HG03196 (cell line): ENCODE results near the gene WNT7B.

ENCODE experiments used
- ATAC-seq: cut with Tn5 transposase; IDR thresholded peaks from one replicate; pipeline ENCODE4 v1.9.1; 2021; ENCODE audit not compliant: unreplicated experiment

The WNT7B gene

DNA sequence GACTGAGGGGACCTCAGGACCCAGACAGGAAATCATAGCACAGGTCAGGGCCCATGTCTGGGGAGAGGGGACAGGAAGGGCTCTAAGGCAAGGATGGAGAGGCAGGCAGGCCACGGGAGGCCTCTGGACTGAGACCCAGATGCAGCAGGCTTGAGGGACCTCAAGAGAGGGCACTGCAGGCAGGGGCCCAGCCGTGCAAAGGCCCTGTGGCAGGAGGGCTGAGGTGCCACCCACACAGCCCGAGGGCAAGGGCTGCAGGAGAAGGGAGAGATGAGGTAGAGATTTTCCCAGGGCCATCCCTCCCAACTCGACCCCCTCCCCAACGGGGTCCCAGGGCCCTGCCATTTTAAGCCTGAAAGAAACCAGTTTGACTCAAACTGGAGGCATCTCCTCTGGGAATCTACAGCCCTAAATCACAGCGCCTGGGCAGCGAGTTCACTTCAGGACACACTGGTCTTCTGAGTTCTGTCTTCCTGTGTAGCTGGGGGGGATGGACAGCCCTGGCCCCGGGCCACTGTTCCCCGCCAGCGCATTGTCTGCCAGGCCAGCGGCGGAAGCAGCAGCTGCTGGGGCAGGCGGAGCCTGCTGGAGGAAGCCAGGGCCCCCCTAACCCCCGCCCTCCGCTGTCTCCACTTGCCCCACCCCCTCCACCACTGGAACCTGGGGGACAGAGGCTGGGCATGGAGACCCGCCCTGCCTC is 20.3 kb upstream of the WNT7B start:
- ATAC-seq = no peak

GRCh38 chr22:45996241-45997076 is 19.5 kb upstream of the WNT7B start:
- no peak for ATAC-seq

- ATAC-seq = no peak
These were observed 18.6 kb upstream of the WNT7B start for GRCh38 chr22:45995405-45996101.

DNA sequence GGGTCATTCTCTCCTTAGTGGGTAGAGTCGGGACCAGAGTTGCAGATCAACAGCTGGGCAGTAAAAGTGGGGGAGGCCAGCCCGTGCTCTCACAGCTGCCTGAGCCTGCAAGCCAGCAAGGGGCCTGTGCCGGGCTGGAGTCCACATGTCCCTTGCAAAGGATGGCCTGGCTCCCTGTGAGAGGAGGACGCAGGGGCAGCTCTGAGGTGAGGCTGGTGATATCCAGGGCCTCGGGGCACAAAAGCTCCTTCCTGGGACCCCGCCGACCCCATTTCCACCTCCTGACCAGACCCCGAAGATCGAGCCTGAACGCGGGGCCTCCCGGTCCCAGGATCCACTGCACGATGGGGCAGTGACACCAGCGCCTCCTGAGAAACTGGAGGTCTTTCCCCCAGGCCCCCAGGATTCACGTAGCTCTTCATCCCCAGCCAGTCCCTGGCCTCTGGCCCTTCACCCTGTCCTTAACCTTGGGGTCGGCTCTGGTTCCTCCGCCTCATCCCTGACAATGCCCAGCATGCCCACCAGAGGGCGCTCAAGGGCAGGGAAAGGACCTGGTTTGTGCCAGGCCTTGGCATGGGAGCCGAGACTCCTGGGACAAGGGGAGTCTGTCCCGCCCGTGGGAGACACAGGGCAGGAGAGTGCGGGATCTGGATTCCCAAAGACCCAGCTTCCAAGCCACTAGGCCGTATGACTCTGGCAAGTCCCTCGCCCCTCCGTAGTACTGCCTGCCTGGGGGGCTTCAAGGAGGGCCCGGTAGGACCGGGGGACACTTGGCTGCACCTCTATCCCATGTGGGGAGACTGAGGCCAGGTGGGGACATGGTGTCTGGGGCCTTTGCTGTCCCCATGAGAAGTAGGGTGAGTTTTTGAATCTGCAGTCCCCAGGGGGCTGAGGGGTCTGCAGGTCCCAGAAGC is 17.8 kb upstream of the WNT7B start:
- no peak for ATAC-seq

DNA sequence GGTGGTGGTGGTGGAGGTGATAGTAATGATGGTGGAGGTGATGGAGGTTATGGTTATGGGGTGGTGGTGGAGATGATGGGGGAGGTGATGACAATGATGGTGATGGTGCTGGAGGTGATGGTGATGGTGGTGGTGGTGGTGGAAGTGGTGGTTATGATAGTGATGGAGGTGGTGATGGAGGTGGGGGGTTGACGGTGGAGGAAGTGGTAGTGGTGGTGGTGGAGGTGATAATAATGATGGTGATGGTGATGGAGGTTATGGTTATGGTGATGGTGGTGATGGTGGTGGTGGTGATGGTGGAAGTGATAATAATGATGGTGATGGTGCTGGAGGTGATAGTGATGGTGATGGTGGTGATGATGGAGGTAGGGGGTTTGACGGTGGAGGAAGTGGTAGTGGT is 16.9 kb upstream of the WNT7B start:
- ATAC-seq = no peak

- no peak for ATAC-seq
These were observed 16.3 kb upstream of the WNT7B start for GRCh38 chr22:45993143-45993692.

- ATAC-seq = no peak
These were observed 15.8 kb upstream of the WNT7B start for GRCh38 chr22:45992737-45993136.

GRCh38 chr22:45991098-45991497 is 14.1 kb upstream of the WNT7B start:
- no peak for ATAC-seq

DNA sequence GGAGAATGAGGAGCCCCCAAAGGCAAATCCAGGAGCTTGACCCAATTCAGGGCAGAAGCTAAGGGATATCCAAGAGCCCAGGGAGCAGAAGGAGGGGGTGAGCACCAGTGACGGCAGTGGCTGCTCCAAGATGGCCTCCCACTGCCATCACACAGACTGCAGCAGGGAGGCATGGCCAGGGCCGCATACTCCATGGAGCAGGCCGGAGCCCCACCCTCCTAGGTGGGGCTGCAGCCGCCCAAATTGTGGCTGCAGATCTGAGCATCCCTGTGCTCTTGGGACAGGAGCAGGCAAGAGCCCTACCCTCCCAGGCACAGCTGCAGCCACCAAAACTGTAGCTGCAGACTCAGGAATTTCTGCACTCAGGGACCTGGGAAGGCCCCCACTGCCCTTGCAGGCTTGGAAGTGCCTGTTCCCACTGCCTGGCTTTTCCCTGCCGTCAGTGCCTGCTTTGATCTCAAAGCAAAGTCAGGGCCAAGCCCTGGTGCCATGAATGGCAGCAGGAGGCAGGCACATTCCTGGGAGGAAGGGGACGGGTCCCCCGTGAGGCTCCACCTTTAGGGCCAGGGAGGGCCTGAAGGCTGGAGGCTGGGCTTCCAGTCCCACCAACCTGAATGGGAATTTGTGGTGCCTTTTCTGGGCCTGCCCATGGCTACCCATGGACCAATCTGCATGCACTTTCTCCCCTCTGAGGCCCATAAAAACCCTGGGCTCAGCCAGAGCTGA is 10.3 kb upstream of the WNT7B start:
- no peak for ATAC-seq

DNA sequence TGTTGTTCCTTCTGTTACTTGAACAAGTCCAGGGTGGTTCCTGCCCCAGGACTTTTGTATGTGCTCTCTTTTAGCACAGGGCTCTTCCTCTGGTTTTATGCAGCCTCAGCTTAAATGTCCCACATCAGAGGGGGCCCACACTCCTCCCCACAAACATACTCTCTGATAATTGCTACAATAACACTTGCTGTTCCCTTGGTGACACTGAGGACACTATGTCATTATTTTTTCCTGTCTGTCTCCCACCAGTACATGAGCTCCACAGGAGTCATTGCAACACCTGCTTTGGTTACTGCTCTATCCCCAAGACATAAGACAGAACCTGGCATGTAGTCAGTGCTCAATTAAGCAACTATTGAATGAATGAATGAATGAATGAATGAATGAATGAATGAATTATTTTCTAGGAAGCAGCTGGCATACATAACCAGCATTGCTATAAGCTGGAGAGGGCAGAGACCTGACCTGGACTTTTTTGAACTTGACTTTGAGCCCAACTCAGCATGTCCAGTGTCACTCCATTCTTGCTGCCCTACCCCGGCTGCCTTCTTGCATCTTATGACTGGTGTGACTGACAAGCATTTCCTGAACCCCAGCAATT is 7.5 kb upstream of the WNT7B start:
- no peak for ATAC-seq

GRCh38 chr22:45983797-45984196 is 6.8 kb upstream of the WNT7B start:
- no peak for ATAC-seq

DNA sequence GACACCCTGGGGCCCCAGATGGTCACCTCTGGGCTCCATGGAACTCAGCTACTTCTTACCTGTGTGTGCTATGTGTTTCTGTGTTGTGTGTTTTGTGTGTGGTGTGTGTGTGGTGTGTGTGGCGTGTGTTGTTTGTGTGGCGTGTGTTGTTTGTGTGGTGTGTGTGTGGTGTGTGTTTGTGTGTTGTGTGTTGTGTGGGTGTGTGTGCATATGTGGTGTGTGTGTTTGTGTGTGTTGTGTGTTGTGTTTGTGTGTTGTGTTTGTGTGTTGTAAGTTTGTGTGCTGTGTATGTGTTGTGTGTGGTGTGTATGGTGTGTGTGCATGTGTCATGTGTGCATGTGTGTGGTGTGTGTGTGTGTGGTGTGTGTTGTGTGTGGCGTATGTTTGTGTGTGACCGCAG is 3.8 kb upstream of the WNT7B start:
- ATAC-seq = no peak

GRCh38 chr22:45980268-45980570 is 3.3 kb upstream of the WNT7B start:
- no peak for ATAC-seq

GRCh38 chr22:45978275-45978713 is 1.3 kb upstream of the WNT7B start:
- no peak for ATAC-seq

DNA sequence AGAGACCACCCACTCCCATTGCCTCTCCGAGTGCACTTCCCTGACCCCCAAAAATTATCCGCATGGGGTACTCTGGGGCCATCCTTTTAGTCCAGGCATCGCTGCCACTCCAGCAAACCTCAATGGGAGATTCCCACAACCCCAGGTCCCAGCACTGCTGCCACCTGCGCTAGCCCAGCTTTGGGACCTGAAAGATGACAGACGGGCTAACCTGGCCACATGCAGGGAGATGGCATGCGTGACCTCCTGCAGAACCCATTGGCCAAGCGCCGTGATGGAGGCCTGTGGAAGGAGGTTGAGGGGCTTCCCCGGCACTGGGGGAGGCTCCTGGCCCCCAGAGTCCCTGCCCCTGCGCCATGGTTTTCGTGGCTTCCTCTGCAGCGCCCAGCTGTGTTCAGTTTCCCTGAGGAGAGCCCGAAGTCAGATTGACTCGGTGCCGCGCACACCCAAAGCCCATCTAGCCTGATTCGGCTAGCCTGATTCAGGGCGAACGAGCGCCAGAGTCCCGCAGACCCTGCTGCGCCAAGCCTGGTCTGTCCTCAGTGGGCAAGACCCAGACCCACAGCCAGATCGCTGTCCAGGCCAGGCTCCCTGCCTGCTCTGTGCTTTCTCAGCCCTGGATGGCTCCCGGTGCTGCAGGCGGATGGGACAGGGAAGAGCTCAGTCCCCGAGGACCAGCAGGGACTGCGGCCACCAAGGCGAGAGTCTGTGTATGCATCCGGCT is 751 bp upstream of the WNT7B start:
- ATAC-seq = no peak

DNA sequence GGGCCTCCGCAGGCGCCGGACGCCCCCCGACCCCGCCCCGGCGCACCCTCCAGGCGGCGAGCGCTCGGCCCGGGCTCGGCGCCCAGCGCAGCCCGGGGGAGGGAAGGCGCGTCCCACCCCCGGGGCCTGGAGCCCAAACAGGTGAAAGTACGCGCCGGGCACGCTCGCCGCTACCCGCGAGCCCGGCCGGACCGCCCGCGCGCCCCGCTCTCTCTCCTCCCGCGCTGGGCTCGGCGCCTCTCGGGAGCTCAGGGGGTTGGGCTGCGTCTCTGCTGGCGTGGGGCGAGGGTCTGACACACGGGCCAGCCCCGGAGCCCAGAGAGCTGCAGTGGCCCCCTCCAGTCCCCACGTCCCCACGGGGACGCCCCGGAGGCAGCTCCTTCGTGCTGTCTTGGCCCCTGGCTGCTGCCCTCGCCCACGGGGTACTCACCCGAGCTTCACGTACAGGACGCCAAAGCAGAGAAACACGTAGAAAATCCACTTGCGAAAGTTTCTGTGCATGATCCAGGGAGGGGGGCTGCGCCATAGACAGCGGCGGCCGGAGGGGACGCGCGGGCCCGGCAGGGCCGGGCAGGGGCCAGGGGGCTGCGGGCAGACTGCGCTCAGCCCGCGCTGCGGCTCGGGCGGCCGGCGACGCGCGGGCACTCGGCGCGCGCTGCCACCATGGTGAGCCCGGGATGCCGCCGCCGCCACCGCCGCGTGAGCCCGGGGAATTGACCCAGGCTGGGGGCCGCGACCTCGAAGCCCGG is 534 bp downstream of the WNT7B start:
- no peak for ATAC-seq

- ATAC-seq = no peak
These were observed 1.5 kb downstream of the WNT7B start for GRCh38 chr22:45975164-45976161.
